Left ventricle myocardium superior (tissue), 1 donor: ENCODE results near the gene MYO7A. TPM values are rescaled to one million over a fixed set of nuclear protein-coding genes. Genes with fewer than 3 reads are reported as not detected.
"Not testable (repeated sequence)": the region's sequence is repeated elsewhere in the genome, so short reads cannot be mapped to it uniquely, and the experiment has no call there.

ENCODE experiments used
- ATAC-seq: fragments of 200-7000 bp; cut with Tn5 transposase; one replicate; pipeline ENCODE4 v1.9.1; 2020; ENCODE audit warnings: mild to moderate bottlenecking, moderate library complexity
- DNase-seq: peaks from one replicate; pipeline ENCODE4 v3.0.0-alpha.2; 2020
- intact Hi-C: fragments of 100-400 bp; cut with micrococcal nuclease; formaldehyde crosslinking; loops from one replicate; pipeline ENCODE4 v1.11.0; 2022
- total RNA-seq: library from RNA; stranded (reverse); fragmentation: NEBNext Ultra II Directional; extraction: Animal tissue kit (Norgen Biotek cat#: 25700); gene quantifications from one replicate; pipeline ENCODE4 v1.2.1, GENCODE V29; 2021
- donor health status: DM: no; HTN: yes; CAD: no; lungs with severe emphysema.

The MYO7A gene
- total RNA-seq, 1 donor from 2014 or later: 4.6 TPM

GRCh38 chr11:77091146-77091940 lies 36.7 kb upstream of the MYO7A start:
- ATAC-seq (peak; percentile 83), DNase-seq (peak; percentile 87)
- intact Hi-C loops: loop anchor here (10.0 kb wide), 1 partner anchor 47 kb away; no protein-coding TSS in a partner anchor

- intact Hi-C loops: loop anchor here (10.0 kb wide), 1 partner anchor 48 kb away; no protein-coding TSS in a partner anchor
- DNase-seq (peak; percentile 43), ATAC-seq (no peak)
These were observed 35.7 kb upstream of the MYO7A start for GRCh38 chr11:77092382-77092781.

GRCh38 chr11:77093056-77093891 lies 34.8 kb upstream of the MYO7A start:
- peak; percentile 19 for DNase-seq
- intact Hi-C loops: loop anchor here (10.0 kb wide), 1 partner anchor 48 kb away; no protein-coding TSS in a partner anchor
- no peak for ATAC-seq

- DNase-seq: peak; percentile 16
- no peak for ATAC-seq
- intact Hi-C loops: loop anchor here (10.0 kb wide), 1 partner anchor 49 kb away; no protein-coding TSS in a partner anchor
These were observed 33.8 kb upstream of the MYO7A start for GRCh38 chr11:77093987-77094840.

GRCh38 chr11:77094841-77095365 lies 33.1 kb upstream of the MYO7A start:
- intact Hi-C loops: loop anchor here (10.0 kb wide), 1 partner anchor 50 kb away; no protein-coding TSS in a partner anchor
- DNase-seq (peak; percentile 19), ATAC-seq (no peak)

- DNase-seq (peak; percentile 16), ATAC-seq (no peak)
- intact Hi-C loops: loop anchor here (10.0 kb wide), 1 partner anchor 51 kb away; no protein-coding TSS in a partner anchor
These were observed 32.2 kb upstream of the MYO7A start for GRCh38 chr11:77095551-77096490.

GRCh38 chr11:77096591-77097019 lies 31.4 kb upstream of the MYO7A start:
- ATAC-seq: no peak
- DNase-seq: peak; percentile 12
- intact Hi-C loops: loop anchor here (10.0 kb wide), 1 partner anchor 52 kb away; no protein-coding TSS in a partner anchor

GRCh38 chr11:77097180-77097579 lies 30.9 kb upstream of the MYO7A start:
- not testable (repeated sequence) for ATAC-seq, DNase-seq
- intact Hi-C loops: loop anchor here (10.0 kb wide), 1 partner anchor 52 kb away; no protein-coding TSS in a partner anchor

GRCh38 chr11:77100166-77101042 lies 27.6 kb upstream of the MYO7A start:
- ATAC-seq: no peak
- DNase-seq: peak; percentile 18
- intact Hi-C loops: no loop called here

GRCh38 chr11:77101043-77101537 lies 27.0 kb upstream of the MYO7A start:
- ATAC-seq (no peak), DNase-seq (no peak)
- intact Hi-C loops: no loop called here

GRCh38 chr11:77102246-77103210 lies 25.5 kb upstream of the MYO7A start, which contains the start of gene OMP:
TSS of gene OMP (plus strand) at chr11:77102840. CDS start at chr11:77102840, 0 bp downstream.
- intact Hi-C loops: no loop called here
- no peak for ATAC-seq
- no peak for DNase-seq

- intact Hi-C loops: no loop called here
- no peak for ATAC-seq
- DNase-seq: no peak
These were observed 24.7 kb upstream of the MYO7A start for GRCh38 chr11:77103319-77103718.

GRCh38 chr11:77104727-77105126 lies 23.3 kb upstream of the MYO7A start:
- no peak for DNase-seq
- no peak for ATAC-seq
- intact Hi-C loops: no loop called here

GRCh38 chr11:77106321-77106720 lies 21.7 kb upstream of the MYO7A start:
- ATAC-seq: no peak
- no peak for DNase-seq

GRCh38 chr11:77106759-77107158 lies 21.3 kb upstream of the MYO7A start:
- ATAC-seq: no peak
- intact Hi-C loops: no loop called here
- no peak for DNase-seq

More at GRCh38 chr11:77106321-77106720, 21.7 kb upstream of the MYO7A start:
- intact Hi-C loops: no loop called here
